Measurements from ENCODE around the gene OVCH1.

DNA sequence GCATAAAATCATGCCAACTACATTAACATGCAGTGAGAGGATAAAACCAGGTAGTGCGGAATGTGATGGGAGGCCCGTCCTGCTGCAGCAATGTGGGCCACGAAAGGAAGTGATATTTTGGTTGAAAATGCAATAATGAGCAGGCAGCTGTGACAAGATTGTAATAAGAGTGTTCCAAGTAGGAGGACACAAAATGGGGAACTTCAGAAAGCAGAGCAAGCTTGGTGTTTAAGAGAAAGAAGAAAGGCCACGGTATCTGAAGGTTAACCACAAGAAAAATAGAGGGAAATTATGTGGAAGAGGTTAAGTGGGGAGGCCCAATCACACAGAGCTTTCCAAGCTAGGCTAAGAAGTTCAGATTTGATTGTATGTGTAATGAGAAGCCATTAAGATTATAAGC, 34.3 kb downstream of the OVCH1 start:
- TF ChIP-seq, protein P1, sequence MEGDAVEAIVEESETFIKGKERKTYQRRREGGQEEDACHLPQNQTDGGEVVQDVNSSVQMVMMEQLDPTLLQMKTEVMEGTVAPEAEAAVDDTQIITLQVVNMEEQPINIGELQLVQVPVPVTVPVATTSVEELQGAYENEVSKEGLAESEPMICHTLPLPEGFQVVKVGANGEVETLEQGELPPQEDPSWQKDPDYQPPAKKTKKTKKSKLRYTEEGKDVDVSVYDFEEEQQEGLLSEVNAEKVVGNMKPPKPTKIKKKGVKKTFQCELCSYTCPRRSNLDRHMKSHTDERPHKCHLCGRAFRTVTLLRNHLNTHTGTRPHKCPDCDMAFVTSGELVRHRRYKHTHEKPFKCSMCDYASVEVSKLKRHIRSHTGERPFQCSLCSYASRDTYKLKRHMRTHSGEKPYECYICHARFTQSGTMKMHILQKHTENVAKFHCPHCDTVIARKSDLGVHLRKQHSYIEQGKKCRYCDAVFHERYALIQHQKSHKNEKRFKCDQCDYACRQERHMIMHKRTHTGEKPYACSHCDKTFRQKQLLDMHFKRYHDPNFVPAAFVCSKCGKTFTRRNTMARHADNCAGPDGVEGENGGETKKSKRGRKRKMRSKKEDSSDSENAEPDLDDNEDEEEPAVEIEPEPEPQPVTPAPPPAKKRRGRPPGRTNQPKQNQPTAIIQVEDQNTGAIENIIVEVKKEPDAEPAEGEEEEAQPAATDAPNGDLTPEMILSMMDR (conservative IDR thresholded peaks at IDR 0.05): no peak
- no peak for TF ChIP-seq EZH2 (IDR thresholded peaks at IDR 0.05; ENCODE audit: low read depth)

All from PC-9 (cell line).